GM12892 (cell line): ENCODE measurements around the gene MYL2. TPM values are rescaled to one million over a fixed set of nuclear protein-coding genes. Genes with fewer than 3 reads are reported as not detected.
"Not testable (repeated sequence)": the region's sequence is repeated elsewhere in the genome, so short reads cannot be mapped to it uniquely, and the experiment has no call there.

Experiments
- DNase-seq: peaks from one replicate; pipeline ENCODE4 v3.0.0; 2011; ENCODE audit not compliant: insufficient read length
- FAIRE-seq: peaks from 2 replicates; lab custom pipeline; 2011; peaks lifted over from hg19 to GRCh38; lab: Jason Lieb, UNC
- POLR2A ChIP-seq: IDR thresholded peaks from 2 replicates; pipeline ENCODE4 v1.6.1; 2011; ENCODE audit warnings: low read depth, low read length, control low read depth
- POLR2AphosphoS5 ChIP-seq: IDR thresholded peaks from 2 replicates; pipeline ENCODE4 v1.6.1; 2011; ENCODE audit warnings: low read depth, low read length, control low read depth
- TAF1 ChIP-seq: IDR thresholded peaks from 2 replicates; pipeline ENCODE4 v1.6.1; 2011; ENCODE audit warnings: low read depth, mild to moderate bottlenecking, control low read depth, low read length, borderline replicate concordance
- polyA plus RNA-seq: library from polyadenylated mRNA; unstranded; fragments of >200 nt; gene quantifications from one replicate; pipeline ENCODE4 v1.2.1, GENCODE V29; 2012; ENCODE audit warnings: missing spikeins, inconsistent platforms; ENCODE audit not compliant: missing spikeins

MYL2 gene, protein sequence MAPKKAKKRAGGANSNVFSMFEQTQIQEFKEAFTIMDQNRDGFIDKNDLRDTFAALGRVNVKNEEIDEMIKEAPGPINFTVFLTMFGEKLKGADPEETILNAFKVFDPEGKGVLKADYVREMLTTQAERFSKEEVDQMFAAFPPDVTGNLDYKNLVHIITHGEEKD
- polyA plus RNA-seq, result 0.85 TPM

DNA sequence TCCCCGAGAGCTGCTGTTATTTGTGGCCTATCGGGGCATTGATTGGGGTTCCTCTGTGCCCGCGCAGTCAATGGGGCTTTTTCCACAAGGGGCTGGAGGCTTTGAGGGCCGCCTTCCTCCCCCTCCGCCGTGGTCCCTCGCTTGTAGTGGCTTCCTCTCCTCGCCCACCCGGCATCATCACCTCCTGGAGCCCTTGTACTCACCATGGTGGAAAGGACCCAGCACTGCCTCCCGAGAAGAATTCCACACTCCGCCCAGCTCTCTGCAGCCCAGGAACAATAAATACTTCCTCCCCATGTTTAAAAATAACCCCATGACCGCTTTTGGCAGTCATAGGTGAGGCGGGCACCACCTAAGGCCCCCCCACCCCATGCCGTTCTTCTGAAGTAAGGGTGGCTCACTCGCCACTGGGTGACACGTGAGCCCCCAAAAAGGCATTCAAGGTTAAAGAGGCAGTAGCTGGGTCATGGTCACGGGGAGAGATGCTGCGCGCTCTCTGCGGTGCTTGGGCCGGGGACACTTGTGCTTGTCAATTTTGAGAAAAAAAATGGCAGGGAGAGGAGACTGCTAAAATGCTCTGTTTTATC is at the start of gene MYL2:
TSS of gene MYL2 (minus strand) at position 256 of the 587 bp plus-strand sequence. CDS start at position 206, 50 bp downstream.
- DNase-seq (no peak), FAIRE-seq (no peak)
- no peak for TF ChIP-seq POLR2A
- TF ChIP-seq POLR2AphosphoS5, result no peak
- TF ChIP-seq TAF1, result no peak

DNA sequence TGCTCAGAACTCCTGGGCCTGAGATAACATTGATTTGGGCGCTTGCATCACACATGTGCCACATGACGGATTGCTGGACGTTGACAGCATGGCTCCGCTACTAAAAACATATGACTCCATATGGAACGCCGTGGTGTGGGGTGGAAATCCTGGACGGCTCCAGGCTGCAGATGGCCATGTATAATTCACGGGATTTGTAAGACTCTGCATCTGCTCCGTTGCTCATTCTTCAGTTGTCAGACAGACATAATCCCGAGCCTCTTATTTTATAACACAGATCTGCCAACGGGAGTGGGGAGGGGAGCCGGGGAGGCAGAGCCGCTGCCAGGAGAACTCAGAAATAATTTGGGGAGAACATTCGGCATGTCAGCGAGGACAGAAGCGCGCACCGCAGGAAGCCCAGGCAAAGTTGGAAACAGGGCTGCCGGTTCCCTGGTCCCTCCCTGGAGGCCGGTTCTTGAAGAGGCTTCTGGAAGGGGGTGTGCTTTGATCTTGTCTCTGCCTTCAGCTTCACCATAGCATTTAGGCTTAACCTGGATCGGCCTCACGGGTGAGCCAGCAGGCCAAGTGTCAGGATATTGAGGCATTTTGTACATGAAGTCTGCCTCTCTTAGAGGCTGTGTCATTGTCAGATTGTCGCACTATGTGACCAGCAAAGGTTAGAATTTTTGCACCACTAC is 45.8 kb upstream of the MYL2 start:
- DNase-seq (no peak), FAIRE-seq (no peak)
- no peak for TF ChIP-seq POLR2A
- no peak for TF ChIP-seq TAF1
- no peak for TF ChIP-seq POLR2AphosphoS5

GRCh38 chr12:110965574-110965973 is 45.2 kb upstream of the MYL2 start:
- no peak for TF ChIP-seq POLR2AphosphoS5
- no peak for TF ChIP-seq POLR2A
- TF ChIP-seq TAF1, result no peak
- no peak for DNase-seq
- FAIRE-seq, result no peak

DNA sequence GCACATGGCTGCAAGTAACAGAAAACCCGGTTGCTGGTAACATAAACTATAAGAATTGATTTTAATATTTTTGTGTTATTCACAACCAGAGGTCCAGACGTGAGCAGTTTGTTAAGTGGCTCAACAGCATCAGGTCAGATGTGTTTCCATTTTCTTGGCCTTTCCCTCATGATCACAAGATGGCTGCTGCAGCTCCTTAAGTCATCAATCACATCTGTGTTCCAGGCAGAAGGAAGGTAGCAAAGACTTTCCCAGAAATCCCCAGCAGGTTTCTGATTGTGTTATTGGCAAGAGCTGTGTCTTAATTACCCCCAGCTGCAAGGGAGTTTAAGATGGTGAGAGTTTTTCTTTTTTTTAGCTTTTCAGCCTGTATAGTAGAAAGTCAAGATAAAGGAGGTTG is 40.4 kb upstream of the MYL2 start:
- FAIRE-seq (no peak), DNase-seq (no peak)
- TF ChIP-seq POLR2AphosphoS5 (no peak), POLR2A (no peak), TAF1 (no peak)

- FAIRE-seq, result no peak
- no peak for TF ChIP-seq POLR2A
- no peak for TF ChIP-seq TAF1
- no peak for TF ChIP-seq POLR2AphosphoS5
- DNase-seq, result no peak
These were observed 37.3 kb upstream of the MYL2 start for GRCh38 chr12:110957652-110958051.

DNA sequence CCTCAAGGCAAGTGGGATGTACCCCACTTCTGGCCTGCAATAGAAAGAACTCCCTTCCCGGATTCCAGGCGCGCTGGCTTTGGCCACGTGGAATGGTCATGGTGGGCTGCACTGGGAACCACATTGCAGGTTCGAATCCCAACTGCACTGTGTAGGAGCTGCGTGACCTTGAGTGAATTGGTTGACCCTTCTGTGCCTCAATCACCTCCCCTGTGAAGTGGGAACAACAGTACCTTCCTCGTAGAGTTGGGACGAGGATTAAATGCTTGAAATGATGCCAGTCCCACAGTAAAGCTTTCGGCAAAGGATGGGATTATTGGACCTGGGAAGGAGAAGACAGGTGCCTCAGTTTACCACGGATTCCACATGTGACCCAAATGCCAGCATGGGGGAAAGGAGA is 36.8 kb upstream of the MYL2 start:
- DNase-seq (no peak), FAIRE-seq (no peak)
- TF ChIP-seq TAF1 (no peak), POLR2A (no peak)

DNA sequence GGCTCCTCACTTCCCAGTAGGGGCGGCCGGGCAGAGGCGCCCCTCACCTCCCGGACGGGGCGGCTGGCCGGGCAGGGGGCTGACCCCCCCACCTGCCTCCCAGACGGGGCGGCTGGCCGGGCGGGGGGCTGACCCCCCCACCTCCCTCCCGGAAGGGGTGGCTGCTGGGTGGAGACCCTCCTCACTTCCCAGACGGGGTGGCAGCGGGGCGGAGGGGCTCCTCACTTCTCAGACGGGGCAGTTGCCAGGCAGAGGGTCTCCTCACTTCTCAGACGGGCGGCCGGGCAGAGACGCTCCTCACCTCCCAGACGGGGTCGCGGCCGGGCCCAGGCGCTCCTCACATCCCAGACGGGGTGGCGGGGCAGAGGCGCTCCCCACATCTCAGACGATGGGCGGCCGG is 30.5 kb upstream of the MYL2 start:
- not testable (repeated sequence) for FAIRE-seq, DNase-seq

DNA sequence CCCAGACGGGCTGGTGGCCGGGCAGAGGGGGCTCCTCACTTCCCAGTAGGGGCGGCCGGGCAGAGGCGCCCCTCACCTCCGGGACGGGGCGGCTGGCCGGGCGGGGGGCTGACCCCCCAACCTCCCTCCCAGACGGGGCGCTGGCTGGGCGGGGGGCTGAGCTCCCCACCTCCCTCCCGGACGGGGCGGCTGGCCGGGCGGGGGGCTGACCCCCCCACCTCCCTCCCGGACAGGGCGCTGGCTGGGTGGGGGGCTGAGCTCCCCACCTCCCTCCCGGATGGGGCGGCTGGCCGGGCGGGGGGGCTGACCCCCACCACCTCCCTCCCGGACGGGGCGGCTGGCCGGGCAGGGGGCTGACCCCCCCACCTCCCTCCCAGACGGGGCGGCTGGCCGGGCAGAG is 30.1 kb upstream of the MYL2 start:
- DNase-seq, FAIRE-seq: not testable (repeated sequence)

- DNase-seq, result no peak
- TF ChIP-seq TAF1 (no peak), POLR2AphosphoS5 (no peak), POLR2A (no peak)
- no peak for FAIRE-seq
These were observed 27.7 kb upstream of the MYL2 start for GRCh38 chr12:110948041-110948440.

DNA sequence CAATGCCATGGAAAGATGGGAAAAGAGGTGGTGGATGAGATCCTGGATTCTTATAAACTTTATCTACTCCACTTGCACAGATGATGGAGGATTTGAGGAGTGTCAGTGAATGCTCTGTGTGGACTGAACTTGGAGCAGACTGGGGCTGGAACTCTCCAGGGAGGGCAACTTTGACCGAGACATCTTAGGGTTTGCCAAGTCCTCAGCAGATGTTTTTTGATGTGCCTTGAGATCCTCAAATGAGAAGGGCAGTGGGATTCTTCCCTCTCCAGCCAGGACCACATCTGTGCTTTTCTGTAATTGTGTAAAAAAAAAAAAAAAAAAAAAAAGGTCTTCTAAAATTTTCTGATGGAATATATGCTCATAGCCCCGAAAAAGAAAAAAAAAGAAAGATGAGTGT is 23.0 kb upstream of the MYL2 start:
- FAIRE-seq, result no peak
- DNase-seq, result no peak
- TF ChIP-seq POLR2AphosphoS5, result no peak
- TF ChIP-seq TAF1, result no peak
- no peak for TF ChIP-seq POLR2A

- no peak for TF ChIP-seq POLR2AphosphoS5
- no peak for TF ChIP-seq TAF1
- no peak for TF ChIP-seq POLR2A
- DNase-seq (no peak), FAIRE-seq (no peak)
These were observed 21.0 kb upstream of the MYL2 start for GRCh38 chr12:110941391-110941790.

DNA sequence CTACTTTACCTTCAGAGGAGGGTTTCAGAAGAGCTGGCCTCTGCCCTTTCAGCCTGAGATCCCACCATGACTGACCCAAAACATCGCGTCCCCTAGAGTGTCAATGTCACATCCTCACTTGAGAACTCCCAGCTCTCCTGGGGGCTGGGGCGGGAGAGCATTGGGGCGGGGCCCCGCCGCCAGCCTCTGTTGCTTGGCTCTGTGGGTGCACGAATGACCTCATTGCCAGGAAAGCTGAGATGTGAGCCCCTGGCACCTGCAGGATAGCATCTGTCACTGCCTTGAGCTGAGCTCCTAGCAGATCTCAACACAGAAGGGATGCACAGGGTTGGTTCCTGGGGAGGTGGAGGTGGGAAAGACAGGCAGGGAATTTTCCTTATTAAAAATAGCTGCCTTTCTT is 20.6 kb upstream of the MYL2 start:
- no peak for FAIRE-seq
- no peak for TF ChIP-seq POLR2AphosphoS5
- no peak for TF ChIP-seq TAF1
- TF ChIP-seq POLR2A, result no peak
- no peak for DNase-seq
